Measurements from ENCODE around the gene L3MBTL2.
"Not testable (repeated sequence)": the region's sequence is repeated elsewhere in the genome, so short reads cannot be mapped to it uniquely, and the experiment has no call there.

L3MBTL2 gene

GRCh38 chr22:41259756-41260155 lies 54.6 kb downstream of the L3MBTL2 start:
- WGBS = over 99% methylated on average over 4 of the region's 4 CpGs
- not testable (repeated sequence) for DNase-seq; H3K9me3 ChIP-seq (ENCODE audit: control insufficient read depth, low read length)

GRCh38 chr22:41260871-41261270 lies 55.8 kb downstream of the L3MBTL2 start:
- Histone ChIP-seq H3K27me3 (ENCODE audit: control insufficient read depth in 1 of 2, insufficient read depth in 1 of 2, low read length in 2 of 2) (no peaks in the 10 kb centered on the region), H3K27ac (ENCODE audit: low read length, poor library complexity, severe bottlenecking) (no peak overlapping the region), H3K14ac (ENCODE audit: low read length in 2 of 2) (no peak overlapping the region), H3K4me1 (ENCODE audit: control insufficient read depth, insufficient read depth, low read depth, low read length) (peaks cover 30% of the 10 kb centered on the region), H3K9me3 (ENCODE audit: control insufficient read depth, low read length) (no peaks in the 10 kb centered on the region), H2BK15ac (ENCODE audit: low read depth, poor library complexity, severe bottlenecking) (no peak overlapping the region), H2AK5ac (ENCODE audit: low read length, severe bottlenecking) (no peak overlapping the region), H3K79me1 (replicated peaks; ENCODE audit: low read length, poor library complexity, severe bottlenecking) (peaks cover 56% of the 10 kb centered on the region), H3K4me2 (ENCODE audit: low read length, poor library complexity, severe bottlenecking) (no peak overlapping the region), H2BK5ac (ENCODE audit: low read depth, low read length, poor library complexity, severe bottlenecking) (no peak overlapping the region), H2AFZ (ENCODE audit: low read depth, low read length) (no peak overlapping the region), H3K36me3 (ENCODE audit: control insufficient read depth in 1 of 2, insufficient read depth in 2 of 2, low read depth in 1 of 2, low read length in 2 of 2) (peaks cover 88 to 91% of the 10 kb centered on the region in 2 experiments), H4K8ac (ENCODE audit: low read length) (no peak overlapping the region), H4K91ac (ENCODE audit: low read length) (no peak overlapping the region), H3K23ac (ENCODE audit: low read length in 2 of 2) (no peak overlapping the region), H2BK120ac (ENCODE audit: low read depth, low read length) (no peak overlapping the region), H3K18ac (ENCODE audit: low read depth in 1 of 2, low read length in 2 of 2) (no peak overlapping the region), H3K9ac (ENCODE audit: low read length) (no peak overlapping the region), H2BK12ac (ENCODE audit: low read length in 2 of 2) (no peak overlapping the region), H3K4ac (ENCODE audit: low read depth in 1 of 2, low read length in 2 of 2) (no peak overlapping the region), H3K4me3 (ENCODE audit: insufficient read depth in 1 of 2, low read depth in 1 of 2, low read length in 2 of 2) (no peak overlapping the region)
- WGBS = over 99% methylated on average over 7 of the region's 7 CpGs
- no peak for DNase-seq

More at GRCh38 chr22:41259756-41260155, 54.6 kb downstream of the L3MBTL2 start:
- not testable (repeated sequence) for H2BK120ac ChIP-seq (ENCODE audit: low read depth, low read length); H2AK5ac ChIP-seq (ENCODE audit: low read length, severe bottlenecking); H4K91ac ChIP-seq (ENCODE audit: low read length); H2AFZ ChIP-seq (ENCODE audit: low read depth, low read length); H3K9ac ChIP-seq (ENCODE audit: low read length); H4K8ac ChIP-seq (ENCODE audit: low read length); H3K4me3 ChIP-seq (ENCODE audit: insufficient read depth in 1 of 2, low read depth in 1 of 2, low read length in 2 of 2); H3K27me3 ChIP-seq (ENCODE audit: control insufficient read depth in 1 of 2, insufficient read depth in 1 of 2, low read length in 2 of 2); H3K23ac ChIP-seq (ENCODE audit: low read length in 2 of 2); H2BK15ac ChIP-seq (ENCODE audit: low read depth, poor library complexity, severe bottlenecking); H2BK5ac ChIP-seq (ENCODE audit: low read depth, low read length, poor library complexity, severe bottlenecking); H3K18ac ChIP-seq (ENCODE audit: low read depth in 1 of 2, low read length in 2 of 2); H2BK12ac ChIP-seq (ENCODE audit: low read length in 2 of 2); H3K4ac ChIP-seq (ENCODE audit: low read depth in 1 of 2, low read length in 2 of 2); H3K14ac ChIP-seq (ENCODE audit: low read length in 2 of 2); H3K4me2 ChIP-seq (ENCODE audit: low read length, poor library complexity, severe bottlenecking); H3K27ac ChIP-seq (ENCODE audit: low read length, poor library complexity, severe bottlenecking)
- Histone ChIP-seq H3K4me1 (ENCODE audit: control insufficient read depth, insufficient read depth, low read depth, low read length) (peaks cover 31% of the 10 kb centered on the region), H3K79me1 (replicated peaks; ENCODE audit: low read length, poor library complexity, severe bottlenecking) (peaks cover 49% of the 10 kb centered on the region), H3K36me3 (ENCODE audit: control insufficient read depth in 1 of 2, insufficient read depth in 2 of 2, low read depth in 1 of 2, low read length in 2 of 2) (peaks cover 88 to 90% of the 10 kb centered on the region in 2 experiments)

GRCh38 chr22:41261541-41262249 lies 56.6 kb downstream of the L3MBTL2 start:
- H4K91ac ChIP-seq (ENCODE audit: low read length) = no peak overlapping the region
- peaks cover 53% of the 10 kb centered on the region for H3K79me1 ChIP-seq (replicated peaks; ENCODE audit: low read length, poor library complexity, severe bottlenecking)
- H4K8ac ChIP-seq (ENCODE audit: low read length) = no peak overlapping the region
- H2AK5ac ChIP-seq (ENCODE audit: low read length, severe bottlenecking) = no peak overlapping the region
- H3K4me3 ChIP-seq (ENCODE audit: insufficient read depth in 1 of 2, low read depth in 1 of 2, low read length in 2 of 2) = no peak overlapping the region
- no peak overlapping the region for H2AFZ ChIP-seq (ENCODE audit: low read depth, low read length)
- H2BK12ac ChIP-seq (ENCODE audit: low read length in 2 of 2) = no peak overlapping the region
- H3K4ac ChIP-seq (ENCODE audit: low read depth in 1 of 2, low read length in 2 of 2) = no peak overlapping the region
- 97% methylated on average over 12 of the region's 12 CpGs for WGBS
- peaks cover 21% of the 10 kb centered on the region for H3K4me1 ChIP-seq (ENCODE audit: control insufficient read depth, insufficient read depth, low read depth, low read length)
- H3K14ac ChIP-seq (ENCODE audit: low read length in 2 of 2) = no peak overlapping the region
- no peak overlapping the region for H3K23ac ChIP-seq (ENCODE audit: low read length in 2 of 2)
- H3K9me3 ChIP-seq (ENCODE audit: control insufficient read depth, low read length) = no peaks in the 10 kb centered on the region
- no peak for DNase-seq
- H2BK15ac ChIP-seq (ENCODE audit: low read depth, poor library complexity, severe bottlenecking) = no peak overlapping the region
- H3K4me2 ChIP-seq (ENCODE audit: low read length, poor library complexity, severe bottlenecking) = no peak overlapping the region
- H3K9ac ChIP-seq (ENCODE audit: low read length) = no peak overlapping the region
- H3K36me3 ChIP-seq (ENCODE audit: control insufficient read depth in 1 of 2, insufficient read depth in 2 of 2, low read depth in 1 of 2, low read length in 2 of 2) = peaks cover 83 to 90% of the 10 kb centered on the region in 2 experiments
- H2BK120ac ChIP-seq (ENCODE audit: low read depth, low read length) = no peak overlapping the region
- no peak overlapping the region for H2BK5ac ChIP-seq (ENCODE audit: low read depth, low read length, poor library complexity, severe bottlenecking)
- no peaks in the 10 kb centered on the region for H3K27me3 ChIP-seq (ENCODE audit: control insufficient read depth in 1 of 2, insufficient read depth in 1 of 2, low read length in 2 of 2)
- H3K27ac ChIP-seq (ENCODE audit: low read length, poor library complexity, severe bottlenecking) = no peak overlapping the region
- H3K18ac ChIP-seq (ENCODE audit: low read depth in 1 of 2, low read length in 2 of 2) = no peak overlapping the region

GRCh38 chr22:41262250-41262765 lies 57.2 kb downstream of the L3MBTL2 start:
- no peak overlapping the region for H3K14ac ChIP-seq (ENCODE audit: low read length in 2 of 2)
- H3K36me3 ChIP-seq (ENCODE audit: control insufficient read depth in 1 of 2, insufficient read depth in 2 of 2, low read depth in 1 of 2, low read length in 2 of 2) = peaks cover 86 to 88% of the 10 kb centered on the region in 2 experiments
- H3K4me3 ChIP-seq (ENCODE audit: insufficient read depth in 1 of 2, low read depth in 1 of 2, low read length in 2 of 2) = no peak overlapping the region
- no peak overlapping the region for H3K27ac ChIP-seq (ENCODE audit: low read length, poor library complexity, severe bottlenecking)
- no peak overlapping the region for H3K4ac ChIP-seq (ENCODE audit: low read depth in 1 of 2, low read length in 2 of 2)
- H3K9me3 ChIP-seq (ENCODE audit: control insufficient read depth, low read length) = no peaks in the 10 kb centered on the region
- no peak overlapping the region for H4K8ac ChIP-seq (ENCODE audit: low read length)
- no peak overlapping the region for H4K91ac ChIP-seq (ENCODE audit: low read length)
- no peak overlapping the region for H2BK15ac ChIP-seq (ENCODE audit: low read depth, poor library complexity, severe bottlenecking)
- 97% methylated on average over 15 of the region's 15 CpGs for WGBS
- no peak overlapping the region for H2AFZ ChIP-seq (ENCODE audit: low read depth, low read length)
- H2BK120ac ChIP-seq (ENCODE audit: low read depth, low read length) = no peak overlapping the region
- no peak for DNase-seq
- H2BK5ac ChIP-seq (ENCODE audit: low read depth, low read length, poor library complexity, severe bottlenecking) = no peak overlapping the region
- H2BK12ac ChIP-seq (ENCODE audit: low read length in 2 of 2) = no peak overlapping the region
- no peaks in the 10 kb centered on the region for H3K27me3 ChIP-seq (ENCODE audit: control insufficient read depth in 1 of 2, insufficient read depth in 1 of 2, low read length in 2 of 2)
- peaks cover 51% of the 10 kb centered on the region for H3K79me1 ChIP-seq (replicated peaks; ENCODE audit: low read length, poor library complexity, severe bottlenecking)
- H3K4me2 ChIP-seq (ENCODE audit: low read length, poor library complexity, severe bottlenecking) = no peak overlapping the region
- peaks cover 15% of the 10 kb centered on the region for H3K4me1 ChIP-seq (ENCODE audit: control insufficient read depth, insufficient read depth, low read depth, low read length)
- no peak overlapping the region for H3K9ac ChIP-seq (ENCODE audit: low read length)
- no peak overlapping the region for H3K23ac ChIP-seq (ENCODE audit: low read length in 2 of 2)
- no peak overlapping the region for H2AK5ac ChIP-seq (ENCODE audit: low read length, severe bottlenecking)
- H3K18ac ChIP-seq (ENCODE audit: low read depth in 1 of 2, low read length in 2 of 2) = no peak overlapping the region
